Measurements from ENCODE around the gene CYP27B1. TPM values are rescaled to one million over a fixed set of nuclear protein-coding genes. Genes with fewer than 3 reads are reported as not detected.
A peak's percentile ranks its signal among the peaks of the same experiment; 100 is the strongest.
"Not testable (repeated sequence)": the region's sequence is repeated elsewhere in the genome, so short reads cannot be mapped to it uniquely, and the experiment has no call there.

Gene CYP27B1
- total RNA-seq, 1 donor from 2014 or later: 1.8 TPM

DNA sequence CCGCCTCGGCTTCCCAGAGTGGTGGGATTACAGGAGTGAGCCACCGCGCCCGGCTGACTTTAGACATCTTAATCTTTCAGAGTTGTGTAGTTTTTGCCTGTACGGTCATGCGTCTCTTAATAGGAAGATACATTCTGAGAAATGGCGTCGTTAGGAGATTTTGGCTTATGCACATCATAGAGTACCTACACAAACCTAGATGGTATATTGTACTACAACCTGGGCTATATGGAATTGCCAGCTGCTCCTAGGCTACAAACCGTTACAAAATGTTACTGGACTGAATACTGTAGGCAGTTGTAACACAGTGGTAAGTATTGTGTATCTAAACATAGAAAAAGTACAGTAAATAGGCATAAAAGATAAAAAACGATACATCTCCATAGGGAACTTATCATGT is 17.0 kb upstream of the CYP27B1 start:
- DNase-seq (ENCODE audit: low spot score): no peak

DNA sequence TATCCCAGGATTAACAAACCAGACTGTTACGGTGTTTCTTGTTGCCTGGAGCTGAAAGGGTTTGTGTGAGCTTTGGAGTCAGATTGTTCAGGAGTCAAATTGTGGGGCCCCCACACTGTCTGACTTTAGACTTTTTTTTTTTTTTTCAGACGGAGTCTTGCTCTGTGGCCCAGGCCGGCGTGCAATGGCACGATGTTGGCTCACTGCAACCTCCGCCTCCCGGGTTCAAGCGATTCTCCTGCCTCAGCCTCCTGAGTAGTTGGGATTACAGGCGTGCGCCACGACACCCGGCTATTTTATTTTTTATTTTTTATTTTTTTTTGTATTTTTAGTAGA is 16.6 kb upstream of the CYP27B1 start:
- DNase-seq (ENCODE audit: low spot score): no peak

DNA sequence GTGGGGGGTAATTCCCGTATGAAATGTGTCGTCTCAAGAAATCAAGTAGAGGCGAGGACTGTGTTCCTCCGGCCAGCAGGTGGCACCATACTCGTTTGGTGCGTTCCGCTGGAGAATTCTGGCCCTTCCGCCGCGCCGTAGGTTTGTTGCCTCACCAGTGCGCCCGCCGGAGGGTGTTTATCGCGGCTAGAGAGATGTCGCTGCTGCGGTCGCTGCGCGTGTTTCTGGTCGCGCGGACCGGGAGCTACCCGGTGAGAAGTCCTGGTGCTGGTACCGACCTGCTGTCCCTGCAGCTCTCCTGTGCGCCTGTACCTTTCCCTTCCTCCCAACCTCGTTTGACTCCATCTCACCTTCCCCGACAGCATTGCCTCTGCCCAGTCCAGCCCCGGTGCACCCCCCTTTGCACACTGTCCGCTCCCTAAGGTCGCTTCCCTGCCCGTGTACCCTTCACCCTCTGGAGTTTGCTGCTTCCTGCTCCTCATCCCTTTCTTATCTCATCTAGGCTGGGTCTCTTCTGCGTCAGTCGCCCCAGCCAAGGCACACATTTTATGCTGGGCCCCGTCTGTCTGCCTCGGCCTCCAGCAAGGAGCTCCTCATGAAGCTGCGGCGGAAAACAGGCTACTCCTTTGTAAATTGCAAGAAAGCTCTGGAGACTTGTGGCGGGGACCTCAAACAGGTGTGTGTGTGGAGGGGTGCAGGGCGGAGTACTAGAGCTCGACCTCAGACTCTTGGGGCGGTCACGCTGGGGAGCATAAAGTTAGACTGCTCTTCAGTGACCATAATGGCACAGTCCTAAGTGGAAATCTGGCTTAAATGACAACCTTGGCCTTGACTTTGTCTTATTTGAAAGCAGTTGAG is 16.0 kb upstream of the CYP27B1 start, which contains the start of gene TSFM:
Gene TSFM, plus strand, starts transcription at position 180 of the 858 bp plus-strand sequence. Its CDS starts 15 bp downstream, at position 195.
- peak; percentile 98 for DNase-seq (ENCODE audit: low spot score)

DNA sequence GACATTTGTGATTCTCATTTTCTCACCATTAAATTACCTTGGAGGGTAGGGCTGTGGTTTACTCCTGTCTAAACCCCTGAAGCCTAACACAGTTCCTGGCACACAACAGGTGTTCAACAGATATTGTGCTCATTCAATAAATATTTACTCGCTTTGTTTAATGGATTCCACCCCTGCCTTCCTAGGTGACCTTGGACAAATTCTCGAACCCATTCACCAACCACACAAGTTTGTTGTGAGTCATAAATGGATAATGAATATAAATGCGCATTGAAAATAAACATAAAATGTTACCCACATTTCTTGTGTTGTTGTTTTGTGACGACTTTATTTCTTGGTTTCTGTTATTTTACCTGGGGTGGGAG is 15.3 kb upstream of the CYP27B1 start:
- DNase-seq (ENCODE audit: low spot score): no peak

DNA sequence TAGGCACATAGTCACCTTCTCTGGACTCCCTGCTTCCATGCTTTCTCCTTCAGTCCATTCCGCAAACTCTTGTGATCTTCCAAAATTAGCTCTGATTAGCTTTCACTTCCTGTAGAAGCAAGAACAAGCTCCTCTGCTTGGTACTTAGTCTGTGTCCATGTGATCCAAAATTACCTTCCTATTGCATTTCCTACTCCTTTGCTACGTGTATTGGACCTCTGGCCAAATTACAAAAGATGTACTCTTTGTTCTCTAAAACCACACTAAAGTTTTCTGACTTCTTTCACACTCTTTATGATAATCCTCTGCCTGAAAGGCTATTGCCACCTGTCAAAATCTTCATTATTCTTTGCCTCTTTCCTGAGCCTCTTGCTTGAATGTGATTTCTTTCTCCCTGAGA is 14.9 kb upstream of the CYP27B1 start:
- DNase-seq (ENCODE audit: low spot score): no peak

DNA sequence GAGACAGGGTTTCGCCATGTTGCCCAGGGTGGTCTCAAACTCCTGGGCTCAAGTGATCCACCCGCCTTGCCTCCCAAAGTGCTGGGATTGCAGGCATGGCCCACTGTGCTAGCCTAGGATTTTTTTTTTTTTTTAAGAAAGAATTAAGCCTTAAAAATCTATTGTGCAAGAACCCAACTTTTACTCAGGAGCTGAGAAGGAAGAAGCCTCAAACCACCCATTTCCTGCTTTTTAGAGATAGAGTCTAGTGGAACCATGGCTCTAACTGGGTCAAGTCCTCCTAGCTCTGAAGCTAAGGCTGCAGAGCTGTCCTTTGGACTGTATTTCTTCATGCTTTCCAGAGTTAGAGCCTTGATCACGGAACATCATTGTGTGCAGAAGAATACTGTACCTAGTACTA is 14.4 kb upstream of the CYP27B1 start:
- no peak for DNase-seq (ENCODE audit: low spot score)

DNA sequence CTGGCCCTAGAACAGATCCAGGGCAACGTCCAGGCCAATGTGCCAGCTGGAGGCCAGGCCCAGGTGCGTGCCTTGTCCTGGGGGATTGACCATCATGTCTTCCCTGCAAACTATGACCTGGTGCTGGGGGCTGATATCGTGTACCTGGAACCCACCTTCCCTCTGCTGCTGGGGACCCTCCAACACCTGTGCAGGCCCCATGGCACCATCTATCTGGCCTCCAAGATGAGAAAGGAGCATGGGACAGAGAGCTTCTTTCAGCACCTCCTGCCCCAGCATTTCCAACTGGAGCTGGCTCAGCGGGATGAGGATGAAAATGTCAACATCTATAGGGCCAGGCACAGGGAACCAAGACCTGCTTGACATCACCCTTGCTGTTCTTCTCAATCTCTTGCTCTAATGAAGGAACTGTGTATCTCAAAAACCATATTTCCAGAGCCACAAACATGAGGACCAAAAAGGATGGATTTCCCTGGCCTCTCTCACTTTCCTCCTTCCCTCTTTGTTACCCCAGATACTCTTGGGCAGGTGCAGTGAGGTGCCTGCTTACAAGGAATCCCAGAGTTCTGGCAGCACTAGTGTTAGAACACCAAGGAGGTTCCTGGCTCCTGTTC is 13.5 kb upstream of the CYP27B1 start:
- no peak for DNase-seq (ENCODE audit: low spot score)

DNA sequence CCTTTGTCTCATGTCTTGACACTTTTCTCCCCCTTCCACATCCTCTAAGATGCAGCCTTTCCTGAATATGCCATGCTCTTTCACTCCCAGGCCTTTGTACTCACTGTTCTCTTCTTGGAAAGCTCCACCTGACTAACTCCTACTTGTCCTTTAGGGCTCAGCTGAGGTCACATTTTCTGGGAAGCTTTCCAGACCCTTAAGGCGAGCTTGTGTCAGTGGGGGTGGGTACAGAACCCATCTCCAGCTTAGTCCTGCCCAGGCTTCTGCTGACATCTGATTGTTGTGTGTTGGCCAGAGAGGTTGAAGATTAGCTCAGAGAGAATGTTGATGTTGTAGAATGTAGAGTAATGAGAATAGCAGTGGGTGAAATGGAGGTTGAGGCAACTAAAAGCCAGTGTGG is 12.9 kb upstream of the CYP27B1 start:
- DNase-seq (ENCODE audit: low spot score): no peak

DNA sequence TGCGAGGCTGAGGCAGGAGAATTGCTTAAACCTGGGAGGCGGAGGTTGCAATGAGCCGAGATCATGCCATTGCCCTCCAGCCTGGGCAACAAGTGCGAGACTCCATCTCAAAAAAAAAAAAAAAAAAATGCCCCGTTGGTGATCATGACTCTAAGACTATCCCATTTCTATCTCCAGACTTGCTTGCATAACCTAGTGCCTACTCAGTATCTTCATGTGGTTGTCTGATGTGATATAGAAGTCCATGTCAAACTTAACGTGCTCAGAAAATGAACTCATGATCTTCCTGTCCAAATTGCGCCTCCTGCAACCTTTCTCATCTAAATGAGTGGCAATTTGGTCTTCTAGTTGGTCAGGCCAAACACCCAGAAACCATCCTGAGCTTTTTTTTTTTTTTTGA is 11.0 kb upstream of the CYP27B1 start:
- DNase-seq (ENCODE audit: low spot score): no peak

DNA sequence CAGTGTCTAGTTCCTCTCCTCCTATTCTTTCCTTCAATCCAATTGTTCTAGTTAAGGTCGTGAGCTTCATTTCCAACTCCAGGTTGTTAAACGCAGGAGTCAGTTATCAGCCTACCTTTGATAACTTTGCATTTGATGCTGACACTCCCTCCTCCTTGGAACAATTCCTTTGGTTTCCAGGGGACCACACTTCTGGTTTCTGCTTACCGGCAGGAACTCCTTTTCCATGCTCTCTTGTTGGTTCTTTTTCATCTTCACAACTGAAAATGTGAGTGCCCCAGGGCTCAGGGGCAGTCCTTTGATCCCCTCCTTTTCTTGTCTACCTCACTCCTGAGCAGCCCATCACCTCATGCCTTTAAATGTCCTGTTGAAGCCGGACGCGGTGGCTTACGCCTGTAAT is 10.5 kb upstream of the CYP27B1 start:
- DNase-seq (ENCODE audit: low spot score): no peak

DNA sequence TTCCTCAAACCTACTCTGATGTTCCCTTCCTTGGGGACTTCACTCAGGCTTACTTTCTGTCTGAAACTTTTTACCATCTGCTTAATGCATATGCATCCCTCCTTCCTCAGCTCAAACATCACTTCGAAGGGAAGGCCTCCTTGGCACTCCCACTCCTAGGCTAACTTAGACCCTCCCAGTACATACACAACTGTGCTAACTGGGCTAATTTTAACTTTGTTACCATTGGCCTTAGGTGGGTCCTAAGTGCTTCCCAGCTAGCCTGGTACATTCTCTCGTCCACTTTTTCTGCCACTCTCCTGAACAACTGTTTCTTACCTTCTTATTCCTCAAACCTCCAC is 9.3 kb upstream of the CYP27B1 start:
- DNase-seq (ENCODE audit: low spot score): no peak

DNA sequence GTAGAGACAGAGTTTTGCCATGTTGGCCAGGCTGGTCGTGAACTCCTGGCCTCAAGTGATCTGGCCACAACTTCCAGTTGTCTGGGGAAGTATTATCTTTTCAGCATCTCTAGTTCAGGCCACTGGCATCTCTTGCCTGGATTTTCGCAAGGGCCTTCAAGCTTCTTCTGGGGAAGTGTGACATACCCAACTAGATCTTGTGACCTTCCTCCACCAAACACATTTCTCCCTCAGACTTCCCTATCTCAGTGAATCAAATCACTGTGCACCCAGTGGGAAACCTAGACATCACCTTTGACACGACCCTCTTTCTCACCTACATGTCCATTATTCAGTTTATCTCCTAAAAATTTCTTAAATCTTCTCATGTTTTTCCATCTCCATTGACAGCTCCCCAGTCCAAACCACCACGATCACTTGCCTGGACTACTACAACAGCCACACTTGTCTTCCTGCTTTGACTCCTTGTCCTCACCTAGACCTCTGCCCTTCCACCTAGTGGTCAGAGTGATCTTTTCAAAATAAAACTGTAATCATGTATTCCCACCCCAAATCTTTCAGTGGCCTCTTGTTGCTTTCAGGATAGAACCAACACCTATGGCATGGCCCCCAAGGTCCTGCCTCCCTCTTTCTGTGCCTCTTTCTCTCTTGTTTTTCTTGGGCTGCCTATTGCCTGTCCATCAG is 8.8 kb upstream of the CYP27B1 start:
- DNase-seq (ENCODE audit: low spot score): no peak

DNA sequence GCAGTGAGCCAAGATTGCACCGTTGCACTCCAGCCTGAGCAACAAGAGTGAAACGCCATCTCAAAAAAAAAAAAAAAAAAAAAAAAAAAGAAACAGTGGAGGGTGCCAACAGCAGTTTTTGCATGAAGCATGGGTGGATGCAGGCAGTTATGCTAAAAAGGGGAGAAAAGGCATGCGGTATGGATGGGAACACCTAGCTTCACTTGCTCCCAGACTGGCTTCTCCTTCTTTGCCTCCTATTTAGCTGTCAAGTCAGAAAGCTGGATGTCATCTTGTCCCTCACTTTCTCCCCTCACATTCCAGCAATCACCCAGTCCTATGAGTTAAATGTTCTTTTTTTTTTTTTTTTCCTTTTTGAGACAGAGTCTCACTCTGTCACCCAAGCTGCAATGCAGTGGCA is 8.2 kb upstream of the CYP27B1 start:
- no peak for DNase-seq (ENCODE audit: low spot score)

DNA sequence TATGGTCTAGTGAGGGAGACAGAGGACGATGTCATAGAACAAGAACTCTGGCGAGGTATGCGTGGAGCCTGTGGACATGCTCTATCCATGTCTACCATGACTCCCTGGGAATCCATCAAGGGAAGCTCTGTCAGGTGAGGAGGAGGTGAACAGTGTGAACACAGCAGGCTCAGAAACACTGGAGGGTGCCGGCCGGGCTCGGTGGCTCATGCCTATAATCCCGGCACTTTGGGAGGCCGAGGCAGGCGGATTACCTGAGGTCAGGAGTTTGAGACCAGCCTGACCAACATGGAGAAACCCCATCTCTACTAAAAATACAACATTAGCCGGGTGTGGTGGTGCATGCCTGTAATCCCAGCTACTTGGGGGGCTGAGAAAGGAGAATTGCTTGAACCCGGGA is 7.8 kb upstream of the CYP27B1 start:
- not testable (repeated sequence) for DNase-seq (ENCODE audit: low spot score)

DNA sequence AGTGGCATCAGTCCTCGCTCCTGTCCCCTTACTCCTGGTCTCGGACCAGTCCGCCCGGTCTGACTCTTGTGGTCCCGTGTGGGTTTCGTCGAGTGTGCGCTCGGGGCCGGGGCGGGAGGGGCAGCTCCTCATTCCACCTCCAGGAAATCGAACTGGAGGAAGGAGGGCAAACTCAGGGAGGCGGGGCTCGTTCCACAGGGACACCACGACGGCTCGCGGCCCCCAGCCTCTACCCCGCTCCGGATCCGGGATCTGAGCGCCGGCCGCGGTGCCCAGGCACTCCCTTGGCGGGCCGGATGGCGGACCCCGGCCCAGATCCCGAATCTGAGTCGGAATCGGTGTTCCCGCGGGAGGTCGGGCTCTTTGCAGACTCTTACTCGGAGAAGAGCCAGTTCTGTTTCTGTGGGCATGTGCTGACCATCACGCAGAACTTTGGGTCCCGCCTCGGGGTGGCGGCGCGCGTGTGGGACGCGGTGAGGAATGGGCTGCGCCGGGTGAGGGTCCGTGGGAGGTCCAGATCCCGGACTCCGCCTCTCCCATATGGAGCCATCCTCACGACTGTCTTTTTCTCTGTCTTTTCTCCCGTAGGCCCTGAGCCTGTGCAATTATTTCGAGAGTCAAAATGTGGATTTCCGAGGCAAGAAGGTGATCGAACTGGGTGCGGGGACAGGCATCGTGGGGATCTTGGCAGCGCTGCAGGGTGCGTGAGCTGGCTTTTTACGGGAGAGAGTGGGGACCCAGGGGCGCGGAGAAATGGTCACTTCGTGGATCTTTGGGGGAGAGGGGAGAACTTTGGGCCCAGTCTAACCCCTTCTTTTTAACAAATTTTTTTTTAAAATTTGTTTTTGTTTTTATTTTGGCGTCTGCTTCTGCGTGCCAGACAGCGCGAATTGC is 5.8 kb upstream of the CYP27B1 start, which contains the start of gene EEF1AKMT3:
Gene EEF1AKMT3, plus strand, starts transcription at position 186 of the 894 bp plus-strand sequence. Its CDS starts 111 bp downstream, at position 297.
- peak; percentile 91 for DNase-seq (ENCODE audit: low spot score)

DNA sequence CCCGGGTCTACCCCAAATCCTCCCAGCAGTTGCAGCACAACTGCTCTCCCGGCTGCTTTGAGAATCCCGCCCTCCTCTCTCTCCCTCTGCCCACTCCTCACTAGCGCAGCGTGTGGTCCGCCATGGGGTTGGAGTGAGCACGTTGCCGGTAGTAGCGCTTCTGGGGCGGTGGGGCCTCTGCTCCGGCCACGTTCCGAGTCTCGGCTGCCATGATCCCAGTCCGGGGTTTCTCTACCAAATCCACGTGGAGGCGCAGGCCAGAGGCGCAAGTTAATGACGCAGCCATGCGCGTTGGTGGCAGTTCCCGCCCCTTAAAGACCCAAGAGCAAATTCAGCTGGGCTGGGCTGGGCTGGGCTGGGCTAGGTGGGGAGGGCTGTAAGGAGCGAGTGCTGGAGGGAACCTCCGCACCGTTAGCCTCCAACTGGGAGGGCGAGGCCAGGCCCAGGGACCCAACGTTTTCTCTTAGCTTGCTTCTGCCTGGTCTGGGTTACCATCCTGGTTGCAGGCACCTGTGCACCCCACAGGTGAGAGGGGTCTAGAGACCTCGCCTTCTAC is 5.1 kb upstream of the CYP27B1 start, which contains the start of gene METTL1:
Gene METTL1, minus strand, starts transcription at position 233 of the 556 bp plus-strand sequence. Its CDS starts 22 bp downstream, at position 211.
- peak; percentile 97 for DNase-seq (ENCODE audit: low spot score)

DNA sequence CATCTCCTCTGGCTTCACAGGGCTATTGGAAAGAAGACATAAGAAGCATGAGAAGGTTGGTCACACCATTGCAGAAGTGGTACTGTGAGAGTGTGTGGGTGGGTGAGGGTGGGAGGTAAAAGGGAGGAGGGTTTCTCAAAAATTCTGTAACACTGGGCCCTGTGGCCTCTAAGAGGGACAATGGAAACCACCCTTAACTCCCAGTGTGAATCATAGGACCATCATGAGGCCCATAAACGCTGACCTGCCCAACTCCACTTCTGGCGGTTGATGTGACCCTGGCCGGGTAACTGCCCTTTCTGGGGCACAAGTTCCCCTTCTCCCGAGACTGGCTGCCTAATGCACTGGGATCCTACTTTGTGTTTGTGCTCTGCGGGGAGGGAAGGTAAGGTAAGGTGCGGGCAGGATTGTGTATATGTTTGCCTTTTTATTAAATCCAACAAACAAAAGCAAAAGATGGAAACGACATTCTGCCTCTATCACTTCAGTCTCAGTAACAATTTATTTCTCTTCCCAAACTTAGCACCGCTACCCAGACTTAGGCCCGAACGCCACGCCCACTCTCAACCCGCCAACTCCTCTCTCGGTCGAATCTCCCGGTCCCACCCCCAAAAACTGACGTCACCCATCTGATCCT is 4.5 kb upstream of the CYP27B1 start:
- DNase-seq (ENCODE audit: low spot score): peak; percentile 92

DNA sequence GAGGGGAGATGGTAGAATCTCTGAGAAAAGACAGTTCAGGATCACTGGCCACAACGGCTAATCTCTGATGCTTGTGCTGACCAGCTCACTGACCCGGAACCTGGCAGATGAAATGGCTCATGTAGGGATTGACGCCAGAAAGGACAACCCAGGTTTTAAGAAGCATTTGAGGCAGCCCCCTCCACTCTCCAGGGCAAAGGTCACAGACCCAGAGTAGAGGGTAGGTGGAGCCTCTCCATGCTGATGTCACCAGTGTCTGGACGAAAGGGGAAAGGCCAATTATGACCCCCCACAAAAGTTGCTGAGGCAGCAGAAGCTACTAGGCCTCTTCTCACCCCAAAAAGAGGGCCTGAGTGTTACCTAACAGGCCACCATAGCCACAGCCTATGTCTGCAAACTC is 3.9 kb upstream of the CYP27B1 start:
- peak; percentile 20 for DNase-seq (ENCODE audit: low spot score)

DNA sequence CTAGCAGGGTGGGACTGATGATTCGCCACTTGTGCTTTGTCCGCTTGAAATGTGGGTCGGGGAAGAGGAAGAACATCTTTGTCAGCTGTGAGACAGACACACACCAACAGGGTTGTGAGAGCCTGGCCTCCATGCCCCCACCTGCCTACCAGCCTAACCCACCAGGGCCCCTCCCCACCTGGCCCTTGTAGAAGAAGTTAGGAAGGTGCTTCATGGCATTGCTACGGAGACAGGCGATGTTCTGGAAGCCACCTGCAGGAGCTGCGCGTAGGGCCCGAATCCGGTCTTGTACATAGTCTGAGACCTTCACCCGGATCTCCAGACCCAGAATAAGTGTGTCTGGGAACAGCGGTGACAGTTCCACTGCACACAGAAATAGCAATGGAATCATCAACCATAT is 2.7 kb upstream of the CYP27B1 start:
- peak; percentile 88 for DNase-seq (ENCODE audit: low spot score)

DNA sequence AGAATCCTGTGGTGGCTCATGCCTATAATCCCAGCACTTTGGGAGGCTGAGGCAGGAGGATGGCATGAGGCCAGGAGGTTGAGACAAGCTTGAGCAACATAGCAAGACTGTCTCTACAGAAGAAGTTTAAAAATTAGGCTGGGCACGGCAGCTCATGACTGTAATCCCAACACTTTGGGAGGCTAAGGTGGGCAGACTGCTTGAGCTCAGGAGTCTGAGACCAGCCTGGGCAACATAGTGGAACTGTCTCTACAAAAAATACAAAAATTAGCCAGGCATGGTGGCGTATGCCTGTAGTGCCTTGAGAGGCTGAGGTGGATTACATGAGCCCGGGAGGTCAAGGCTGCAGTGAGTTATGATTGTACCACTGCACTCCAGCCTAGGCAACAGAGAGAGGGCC is 998 bp upstream of the CYP27B1 start:
- DNase-seq (ENCODE audit: low spot score): peak; percentile 8

Data from mesenteric fat pad (tissue), 1 donor.